NCI-H187 (cell line): ENCODE results near the gene TDRD3.

Experiments used
- DNase-seq, 2 experiments: peaks; one replicate each; lab custom pipeline; 2025; lab: John Stamatoyannopoulos, UW

TDRD3 gene

DNA sequence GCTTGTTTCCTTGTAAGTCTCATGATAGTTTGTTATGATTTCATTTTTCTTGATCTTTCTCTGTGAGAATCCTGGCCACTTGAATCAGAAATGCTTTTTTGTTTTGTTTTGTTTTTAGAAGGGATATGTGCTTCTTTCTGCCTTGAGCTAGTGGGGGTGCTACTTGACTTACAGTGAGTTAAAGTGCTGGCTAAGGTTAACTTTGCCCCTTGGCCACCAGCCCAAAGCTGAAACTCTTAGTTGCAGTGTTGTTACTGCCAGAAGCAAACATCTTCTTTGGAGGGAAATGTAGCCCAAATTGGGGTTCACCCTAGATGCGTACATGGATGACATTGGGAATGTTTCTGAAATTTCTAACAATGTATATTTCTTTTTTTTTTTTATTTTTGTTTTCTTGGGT, 57.4 kb downstream of the TDRD3 start:
- no peak for DNase-seq

DNA sequence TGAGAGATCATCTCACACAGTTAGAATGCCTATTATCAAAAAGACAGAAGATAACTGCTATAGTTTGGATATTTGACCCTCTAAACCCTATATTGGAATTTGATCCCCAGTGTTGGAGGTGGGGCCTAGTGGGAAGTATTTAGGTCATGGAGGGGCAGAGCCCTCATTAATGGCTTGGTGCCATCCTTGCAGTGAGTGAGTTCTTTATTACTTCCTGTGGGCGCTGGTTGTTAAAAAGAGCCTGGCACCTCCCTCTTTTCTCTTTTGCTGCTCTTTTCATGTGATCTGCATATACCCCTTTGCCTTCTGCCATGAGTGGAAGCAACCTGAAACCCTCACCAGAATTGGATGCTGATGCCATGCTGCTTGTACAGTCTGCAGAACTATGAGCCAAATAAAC, 66.8 kb downstream of the TDRD3 start:
- no peak for DNase-seq

GRCh38 chr13:60467098-60467497, 70.1 kb downstream of the TDRD3 start:
- no peak for DNase-seq

DNA sequence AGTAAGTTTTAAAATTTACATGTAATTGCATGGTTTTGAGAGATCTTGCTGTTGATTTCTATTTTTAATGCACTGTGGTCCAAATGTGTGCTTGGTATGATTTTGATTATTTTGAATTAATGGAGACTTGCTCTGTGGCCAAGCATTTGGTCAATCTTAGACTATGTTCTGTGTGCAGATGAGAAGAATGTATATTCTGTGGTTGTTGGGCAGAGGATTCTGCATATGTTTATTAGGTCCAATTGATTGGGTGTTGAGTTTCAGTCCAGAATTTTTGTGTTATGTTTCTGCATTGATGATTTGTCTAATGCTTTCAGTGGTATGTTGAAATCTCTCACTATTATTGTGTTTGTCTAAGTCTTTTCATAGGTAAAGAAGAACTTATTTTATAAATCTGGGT, 82.3 kb downstream of the TDRD3 start:
- DNase-seq = no peak

DNA sequence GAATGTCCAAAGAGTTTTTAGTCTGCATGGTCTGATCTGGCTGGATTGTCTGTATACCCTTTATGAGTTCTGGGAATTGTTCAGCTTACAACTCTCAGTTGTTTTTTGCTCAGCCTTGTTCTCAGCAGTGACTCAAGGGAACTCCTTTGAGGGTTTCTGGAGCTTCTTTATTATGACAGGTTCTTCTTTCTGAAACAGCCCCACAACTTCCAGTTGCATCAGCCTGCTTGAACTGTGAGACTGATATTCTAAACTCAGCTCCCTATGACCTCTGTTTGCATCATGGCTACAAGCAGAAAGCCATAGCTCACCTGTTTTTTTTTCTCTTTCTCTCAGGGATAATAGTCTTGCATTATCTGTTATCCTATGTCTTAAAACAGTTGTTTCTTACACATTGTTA, 85.0 kb downstream of the TDRD3 start:
- no peak for DNase-seq

DNA sequence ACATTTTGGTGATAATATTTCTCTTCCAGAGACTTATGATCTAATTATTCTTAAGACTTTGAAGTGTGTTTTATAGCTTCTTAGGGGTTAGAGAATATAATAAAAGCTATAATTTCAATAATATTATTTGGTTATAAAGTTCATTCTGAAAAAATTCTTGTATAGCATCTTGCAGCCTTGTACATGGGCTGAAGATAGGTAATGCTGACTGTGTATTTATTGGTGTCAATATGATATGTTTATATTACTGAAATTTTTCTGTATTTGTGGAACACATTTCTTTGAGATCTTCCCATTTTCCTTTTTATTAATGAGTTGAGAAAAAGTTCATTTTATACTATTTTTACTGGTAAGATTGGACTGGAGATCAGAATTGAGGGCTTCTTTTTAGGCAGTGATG, 87.8 kb downstream of the TDRD3 start:
- DNase-seq = no peak

DNA sequence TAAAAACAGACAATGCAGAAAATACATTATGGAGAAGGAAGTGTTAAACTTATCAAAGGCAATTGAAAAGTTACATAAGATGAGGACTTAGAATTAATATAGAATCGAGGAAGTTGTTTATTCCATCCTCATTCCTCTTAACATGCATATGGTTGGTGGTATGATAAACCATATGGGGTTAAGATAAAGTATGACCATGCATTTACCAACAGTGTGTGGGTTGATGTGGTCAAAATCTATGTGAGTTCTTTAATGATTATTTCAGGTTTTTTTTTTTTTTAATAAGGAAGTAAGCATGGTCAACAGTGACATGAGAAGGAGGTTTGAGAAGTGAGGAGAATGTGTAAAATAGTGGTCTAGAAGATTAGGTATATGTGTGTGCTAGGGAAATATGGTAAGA, 94.5 kb downstream of the TDRD3 start:
- DNase-seq = no peak

DNA sequence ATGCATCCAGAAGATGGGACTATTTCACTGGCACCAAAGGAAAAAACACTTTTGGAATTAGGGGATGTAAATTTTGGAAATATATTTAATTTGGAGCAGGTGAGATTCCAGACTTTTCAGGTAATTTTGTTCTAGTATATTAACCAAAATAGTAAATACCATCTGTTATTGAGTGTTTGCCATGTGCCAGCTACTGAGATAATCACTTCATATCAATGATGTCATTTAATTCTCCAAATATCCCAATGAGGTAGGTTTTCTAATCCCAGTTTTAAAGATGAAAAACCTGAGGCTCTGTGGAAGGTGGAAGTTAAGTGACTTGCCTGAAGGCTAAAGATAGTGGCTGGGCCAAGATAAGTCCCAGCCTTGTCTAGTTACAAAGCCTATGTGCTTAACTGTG, 95.2 kb downstream of the TDRD3 start:
- DNase-seq = no peak

DNA sequence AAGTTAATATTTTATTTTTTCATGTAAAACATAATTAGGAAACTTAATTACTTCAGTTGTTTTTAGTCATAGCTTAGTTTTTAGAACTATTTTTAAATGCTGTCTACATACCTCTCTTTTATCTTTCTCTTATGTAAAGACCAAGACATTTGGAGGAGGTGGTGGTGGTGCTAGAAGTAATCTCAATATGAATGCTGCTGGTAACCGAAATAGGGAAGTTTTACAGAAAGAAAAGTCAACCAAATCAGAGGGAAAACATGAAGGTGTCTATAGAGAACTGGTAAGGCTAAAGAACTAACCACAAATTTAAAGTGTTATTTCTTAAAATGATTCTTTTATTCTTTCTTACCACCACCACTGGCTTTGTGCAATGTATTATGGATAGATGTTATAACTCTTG, 97.3 kb downstream of the TDRD3 start:
- DNase-seq = no peak

GRCh38 chr13:60501236-60501635, 104.2 kb downstream of the TDRD3 start:
- no peak for DNase-seq

- DNase-seq = no peak
Observed at GRCh38 chr13:60509601-60510386, 112.8 kb downstream of the TDRD3 start.

DNA sequence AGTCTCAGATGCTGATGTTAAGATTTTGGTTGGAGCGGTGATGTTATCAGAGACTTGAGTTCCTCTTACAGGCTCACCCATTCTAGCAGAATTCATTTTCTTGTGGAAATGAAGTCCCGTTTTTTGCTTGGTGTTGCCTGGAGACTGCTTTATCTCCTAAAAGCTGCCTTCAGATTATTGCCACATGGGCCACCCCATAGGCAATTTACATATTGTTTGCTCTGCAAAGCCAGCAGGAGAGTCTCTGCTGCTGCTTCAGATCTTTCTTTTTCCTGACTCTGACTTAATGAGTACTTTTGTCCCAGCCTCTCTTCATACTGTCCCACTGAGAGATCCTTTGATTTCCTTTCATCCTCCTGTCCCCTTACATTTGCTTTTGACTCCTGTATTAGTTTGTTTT, 114.6 kb downstream of the TDRD3 start:
- DNase-seq = no peak

DNA sequence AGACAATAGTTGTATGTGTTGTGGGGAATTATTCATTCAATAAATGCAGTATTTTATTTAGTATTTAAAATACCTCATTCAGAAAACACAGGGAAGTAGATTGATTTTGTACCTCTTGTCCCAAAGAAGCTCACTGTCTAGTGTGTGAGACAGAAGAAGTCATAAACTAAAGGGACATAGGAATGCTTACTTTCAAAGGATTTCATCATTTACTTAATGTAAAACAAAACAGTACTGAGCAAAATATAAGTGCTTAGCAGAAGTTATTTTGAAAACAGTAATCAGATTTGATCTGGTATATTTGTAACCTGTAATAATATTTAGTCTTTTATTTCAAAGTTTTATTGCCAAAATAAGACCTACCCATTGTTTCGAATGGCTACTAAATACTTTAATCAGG, 117.9 kb downstream of the TDRD3 start:
- DNase-seq = no peak

GRCh38 chr13:60519496-60519895, 122.5 kb downstream of the TDRD3 start:
- DNase-seq = no peak

GRCh38 chr13:60520902-60521569, 124.0 kb downstream of the TDRD3 start:
- DNase-seq = no peak

DNA sequence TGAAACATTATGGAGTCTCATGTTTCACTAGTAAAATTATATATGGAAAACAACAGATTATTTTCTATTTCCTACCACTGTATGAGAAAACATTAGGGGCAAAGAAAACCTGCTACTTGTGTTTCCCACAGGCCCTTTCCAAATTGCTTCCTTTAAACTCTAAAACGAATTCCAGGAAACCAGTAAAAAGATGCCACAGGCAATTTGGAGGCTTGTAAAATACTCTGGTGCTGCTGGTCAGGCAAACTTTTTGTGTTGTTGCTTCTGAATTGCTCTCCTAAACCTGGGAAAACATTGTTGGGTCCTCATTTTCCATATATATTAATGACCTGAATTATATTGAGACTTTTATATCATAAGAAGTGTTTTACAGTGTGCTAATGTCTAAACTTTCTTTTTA, 141.5 kb downstream of the TDRD3 start:
- no peak for DNase-seq

- no peak for DNase-seq
Observed at GRCh38 chr13:60540276-60540675, 143.3 kb downstream of the TDRD3 start.

GRCh38 chr13:60562096-60562780, 165.2 kb downstream of the TDRD3 start:
- no peak for DNase-seq

DNA sequence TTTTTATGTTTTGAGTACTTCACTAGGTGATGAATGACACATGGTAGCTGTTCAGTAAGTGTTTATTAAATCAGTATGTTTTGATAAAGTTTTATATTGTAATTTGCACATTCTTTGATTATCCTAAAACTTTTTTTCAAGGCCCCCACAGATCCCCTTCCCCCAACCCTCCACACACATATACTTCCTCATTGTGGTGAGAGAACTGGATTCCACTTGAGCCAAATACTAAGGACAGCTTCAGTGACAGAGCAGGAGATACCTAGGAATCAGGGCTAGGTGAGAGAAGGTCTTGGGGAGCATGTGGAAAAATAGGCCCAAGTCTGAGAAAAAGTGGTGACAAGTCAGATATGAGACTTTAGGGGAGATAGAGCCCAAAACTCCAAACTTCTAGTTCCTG, 174.6 kb downstream of the TDRD3 start:
- no peak for DNase-seq

GRCh38 chr13:60572003-60572798, 175.2 kb downstream of the TDRD3 start:
- DNase-seq = no peak

GRCh38 chr13:60572855-60573254, 175.8 kb downstream of the TDRD3 start:
- no peak for DNase-seq

GRCh38 chr13:60574735-60575134, 177.7 kb downstream of the TDRD3 start:
- DNase-seq = no peak
